RWPE2 (cell line): ENCODE data around the gene JPT2.

Experiments used
- ATAC-seq: fragments of 200-7000 bp; cut with Tn5 transposase; 3 replicates; pipeline ENCODE4 v1.9.1; 2021; ENCODE audit warnings: low read depth
- DNase-seq: peaks from one replicate; pipeline ENCODE4 v3.0.0-alpha.2; 2020; ENCODE audit warnings: low spot score
- H3K27ac ChIP-seq: fragments of 450-650 bp; 2 replicates; pipeline ENCODE4 v1.5.1; 2017; ENCODE audit warnings: mild to moderate bottlenecking; ENCODE audit not compliant: poor library complexity, severe bottlenecking
- H3K27me3 ChIP-seq: fragments of 250-450 bp; sonication (Bioruptor Pico); 2 replicates; pipeline ENCODE4 v1.5.1; 2021; ENCODE audit warnings: mild to moderate bottlenecking, moderate library complexity; ENCODE audit not compliant: insufficient read depth, poor library complexity, severe bottlenecking
- H3K36me3 ChIP-seq: fragments of 250-450 bp; sonication (Bioruptor Pico); 2 replicates; pipeline ENCODE4 v1.5.1; 2020; ENCODE audit warnings: low read depth, mild to moderate bottlenecking, moderate library complexity
- H3K4me1 ChIP-seq: fragments of 250-450 bp; sonication (Bioruptor Pico); 2 replicates; pipeline ENCODE4 v1.5.1; 2021; ENCODE audit warnings: mild to moderate bottlenecking, moderate library complexity; ENCODE audit not compliant: insufficient read depth, poor library complexity, severe bottlenecking
- H3K4me3 ChIP-seq: fragments of 250-450 bp; sonication (Bioruptor Pico); 2 replicates; pipeline ENCODE4 v1.5.1; 2021; ENCODE audit warnings: mild to moderate bottlenecking, moderate library complexity; ENCODE audit not compliant: severe bottlenecking
- H3K9me3 ChIP-seq: fragments of 250-450 bp; sonication (Bioruptor Pico); 2 replicates; pipeline ENCODE4 v1.5.1; 2021; ENCODE audit warnings: mild to moderate bottlenecking, moderate library complexity; ENCODE audit not compliant: severe bottlenecking
- CTCF ChIP-seq: fragments of 450-650 bp; IDR thresholded peaks from one replicate; pipeline ENCODE4 v1.5.1; 2017; ENCODE audit warnings: mild to moderate bottlenecking, moderate library complexity; ENCODE audit not compliant: poor library complexity, severe bottlenecking

The JPT2 gene

GRCh38 chr16:1654505-1655268, 23.4 kb upstream of the JPT2 start:
- no peak overlapping the region for H3K27ac ChIP-seq
- no peak for DNase-seq
- no peak for ATAC-seq
- no peak for TF ChIP-seq CTCF
- no peaks in the 10 kb centered on the region for H3K9me3 ChIP-seq
- H3K4me3 ChIP-seq: no peak overlapping the region
- H3K27me3 ChIP-seq: no peaks in the 10 kb centered on the region
- H3K36me3 ChIP-seq: peaks cover 55% of the 10 kb centered on the region
- no peaks in the 10 kb centered on the region for H3K4me1 ChIP-seq

- no peak overlapping the region for H3K27ac ChIP-seq
- DNase-seq (no peak), ATAC-seq (no peak)
- no peak for TF ChIP-seq CTCF
- H3K4me1 ChIP-seq: no peaks in the 10 kb centered on the region
- H3K36me3 ChIP-seq: peaks cover 56% of the 10 kb centered on the region
- no peaks in the 10 kb centered on the region for H3K9me3 ChIP-seq
- H3K27me3 ChIP-seq: no peaks in the 10 kb centered on the region
- H3K4me3 ChIP-seq: no peak overlapping the region
These were observed 22.7 kb upstream of the JPT2 start for GRCh38 chr16:1655269-1655807.

GRCh38 chr16:1655909-1656807, 21.9 kb upstream of the JPT2 start:
- ATAC-seq: no peak
- Histone ChIP-seq H3K4me1 (no peaks in the 10 kb centered on the region), H3K9me3 (no peaks in the 10 kb centered on the region), H3K27me3 (no peaks in the 10 kb centered on the region), H3K36me3 (peaks cover 54% of the 10 kb centered on the region), H3K4me3 (no peak overlapping the region), H3K27ac (no peak overlapping the region)
- no peak for TF ChIP-seq CTCF
- peak; percentile 52 for DNase-seq

DNA sequence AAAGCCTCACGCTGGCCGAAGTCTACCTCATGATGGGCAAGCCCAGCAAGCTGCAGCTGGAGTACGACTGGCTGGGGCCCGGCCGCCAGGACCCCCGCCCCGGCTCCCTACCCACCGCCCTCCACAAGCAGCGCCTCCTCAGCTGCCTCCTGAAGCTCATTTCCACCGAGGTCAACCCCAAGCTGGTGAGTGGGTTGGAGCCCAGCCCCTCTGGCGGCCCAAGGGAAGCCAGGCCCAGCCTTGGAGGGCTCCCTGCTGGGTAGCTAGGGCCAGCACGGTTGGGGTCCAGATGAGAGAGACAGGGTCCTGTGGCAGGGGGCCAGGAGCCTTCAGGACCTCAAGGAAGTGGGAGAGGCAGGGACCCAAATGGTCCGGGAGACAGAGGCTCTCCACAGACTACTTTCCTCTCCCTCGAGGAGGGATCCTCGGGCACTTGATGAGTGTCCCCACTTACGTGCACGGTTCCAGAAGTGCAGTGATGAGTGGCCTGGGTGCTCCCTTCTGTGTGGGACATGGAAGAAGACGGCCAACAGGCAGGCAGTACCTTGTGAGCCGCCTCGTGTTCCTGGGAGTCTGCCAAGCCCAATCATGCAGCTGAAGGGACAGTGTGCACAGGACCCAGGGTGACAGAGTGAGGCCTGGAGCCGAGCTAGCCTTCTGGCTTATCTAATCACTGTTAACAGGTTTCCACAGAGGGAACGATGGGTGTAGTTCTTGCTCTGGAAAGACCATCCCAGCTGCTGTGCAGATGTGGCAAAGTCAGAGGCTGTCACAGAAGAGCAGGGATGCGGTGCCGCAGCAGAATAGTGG, 21.1 kb upstream of the JPT2 start:
- no peak for TF ChIP-seq CTCF
- Histone ChIP-seq H3K9me3 (no peaks in the 10 kb centered on the region), H3K36me3 (peaks cover 53% of the 10 kb centered on the region), H3K27ac (no peak overlapping the region), H3K4me3 (no peak overlapping the region), H3K4me1 (no peaks in the 10 kb centered on the region), H3K27me3 (no peaks in the 10 kb centered on the region)
- DNase-seq: no peak
- no peak for ATAC-seq
